K562 (cell line): ENCODE measurements around the gene RNF212B. TPM values are rescaled to one million over a fixed set of nuclear protein-coding genes. Genes with fewer than 3 reads are reported as not detected.

ENCODE experiments used
- CTBP1 ChIP-seq: fragments of 450-650 bp; IDR thresholded peaks from 2 replicates; pipeline ENCODE4 v1.6.1; 2016; ENCODE audit warnings: borderline replicate concordance
- HDAC3 ChIP-seq: fragments of 450-650 bp; IDR thresholded peaks from 2 replicates; pipeline ENCODE4 v1.6.1; 2018; ENCODE audit warnings: borderline replicate concordance, mild to moderate bottlenecking, moderate library complexity; ENCODE audit not compliant: partially characterized antibody
- NBN ChIP-seq: fragments of 450-650 bp; IDR thresholded peaks from 2 replicates; pipeline ENCODE4 v1.6.1; 2016; ENCODE audit warnings: low read depth, mild to moderate bottlenecking
- SMARCA4 ChIP-seq: fragments of 450-650 bp; IDR thresholded peaks from 2 replicates; pipeline ENCODE4 v1.6.1; 2016
- SRSF3 ChIP-seq: fragments of 200-400 bp; formaldehyde crosslinking; IDR thresholded peaks from 2 replicates; pipeline ENCODE4 v1.6.1; 2016; ENCODE audit warnings: mild to moderate bottlenecking, low read length, moderate library complexity; ENCODE audit not compliant: insufficient read depth
- U2AF2 ChIP-seq: fragments of 200-400 bp; formaldehyde crosslinking; optimal IDR thresholded peaks from 2 replicates; pipeline ENCODE3; 2017; ENCODE audit warnings: low read depth, mild to moderate bottlenecking, low read length
- ZEB2 ChIP-seq: fragments of 450-650 bp; IDR thresholded peaks from 2 replicates; pipeline ENCODE4 v1.6.1; 2016
- ZNF77 ChIP-seq: fragments of 250-450 bp; sonication (Bioruptor Pico); IDR thresholded peaks from 2 replicates; pipeline ENCODE4 v1.5.0; 2020
- ZSCAN29 ChIP-seq: fragments of 450-650 bp; IDR thresholded peaks from 2 replicates; pipeline ENCODE4 v1.6.1; 2017
- polyA plus RNA-seq, 8 experiments: library from polyadenylated mRNA; depleted of rRNA in 4 of 8; stranded (reverse) in 5 of 8; unstranded in 3 of 8; fragments of >200 nt; fragmentation: Nextera tagmentation in 2 of 8; fragmentation: Illumina TruSeq in 1 of 8; extraction: Ambion mirVana in 2 of 8; extraction: Trizol in 1 of 8; gene quantifications; 2 replicates each; pipeline versions ENCODE4 v1.2.1 to v1.2.3, GENCODE V29; 2011 to 2014; ENCODE audit warnings: inconsistent platforms in 1 of 8, missing spikeins in 1 of 8
- total RNA-seq, 7 experiments: library from RNA; depleted of rRNA in 6 of 7; stranded (reverse); fragments of >200 nt in 6 of 7; fragmentation: Illumina TruSeq in 2 of 7; extraction: Trizol in 2 of 7; gene quantifications; 2 replicates each; pipeline versions ENCODE4 v1.2.1 to v1.2.3, GENCODE V29; 2011 to 2021; ENCODE audit warnings: low replicate concordance in 1 of 7
- TF ChIP-seq, protein P1 (sequence below): fragments of 250-450 bp; sonication (Bioruptor Pico); IDR thresholded peaks from 2 replicates; pipeline ENCODE4 v1.8.0; 2022; ENCODE audit warnings: inconsistent platforms, mild to moderate bottlenecking, moderate library complexity, borderline replicate concordance
- TF ChIP-seq, protein P2 (sequence below): sonication (generic); formaldehyde crosslinking; IDR thresholded peaks from 2 replicates; pipeline ENCODE4 v1.8.0; 2022; ENCODE audit warnings: mild to moderate bottlenecking, low read depth, missing genetic modification reagents
- TF ChIP-seq, protein P3 (sequence below): fragments of 150-350 bp; conservative IDR thresholded peaks from 2 replicates; pipeline ENCODE4 v1.6.1; 2014; ENCODE audit warnings: low read length

RNF212B gene
- total and polyA plus RNA-seq, 9 of the 15 experiments (the other 6 are each of a cell fraction or from before 2014, with no cell fraction given): 0.15 to 0.43 (median 0.27) TPM; not detected in 3

DNA sequence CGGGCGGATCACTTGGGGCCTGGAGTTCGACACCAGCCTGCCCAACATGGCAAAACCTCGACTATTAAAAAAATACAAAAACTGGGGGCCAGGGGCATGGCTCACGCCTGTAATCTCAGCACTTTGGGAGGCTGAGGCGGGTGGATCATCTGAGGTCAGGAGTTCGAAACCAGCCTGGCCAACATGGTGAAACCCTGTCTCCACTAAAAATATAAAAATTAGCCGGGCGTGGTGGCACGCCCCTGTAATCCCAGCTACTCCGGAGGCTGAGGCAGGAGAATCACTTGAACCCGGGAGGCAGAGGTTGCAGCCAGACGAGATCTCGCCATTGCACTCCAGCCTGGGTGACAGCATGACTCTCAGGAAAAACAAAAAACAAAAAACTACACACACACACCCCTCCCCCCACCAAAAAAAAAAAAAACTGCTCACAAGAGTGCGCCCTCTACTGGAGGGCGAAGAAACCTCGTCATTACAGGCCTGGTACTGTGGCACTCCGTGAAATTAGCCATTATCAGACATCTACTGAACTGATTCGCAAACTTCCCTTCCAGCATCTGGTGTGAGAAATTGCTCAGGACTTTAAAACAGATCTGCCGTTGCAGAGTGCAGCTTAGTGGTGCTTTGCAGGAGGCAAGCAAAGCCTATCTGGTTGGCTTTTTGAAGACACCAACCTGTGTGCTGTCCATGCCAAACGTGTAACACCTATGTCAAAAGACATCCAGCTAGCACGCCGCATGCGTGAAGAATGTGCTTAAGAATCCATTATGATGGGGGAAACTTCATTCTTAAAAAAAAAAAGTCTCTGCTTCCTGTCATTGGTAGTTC, 57.2 kb downstream of the RNF212B start (continued):
- TF ChIP-seq, protein P1, sequence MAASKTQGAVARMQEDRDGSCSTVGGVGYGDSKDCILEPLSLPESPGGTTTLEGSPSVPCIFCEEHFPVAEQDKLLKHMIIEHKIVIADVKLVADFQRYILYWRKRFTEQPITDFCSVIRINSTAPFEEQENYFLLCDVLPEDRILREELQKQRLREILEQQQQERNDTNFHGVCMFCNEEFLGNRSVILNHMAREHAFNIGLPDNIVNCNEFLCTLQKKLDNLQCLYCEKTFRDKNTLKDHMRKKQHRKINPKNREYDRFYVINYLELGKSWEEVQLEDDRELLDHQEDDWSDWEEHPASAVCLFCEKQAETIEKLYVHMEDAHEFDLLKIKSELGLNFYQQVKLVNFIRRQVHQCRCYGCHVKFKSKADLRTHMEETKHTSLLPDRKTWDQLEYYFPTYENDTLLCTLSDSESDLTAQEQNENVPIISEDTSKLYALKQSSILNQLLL (CRISPR knock-in tag): no peak
- TF ChIP-seq, protein P2, sequence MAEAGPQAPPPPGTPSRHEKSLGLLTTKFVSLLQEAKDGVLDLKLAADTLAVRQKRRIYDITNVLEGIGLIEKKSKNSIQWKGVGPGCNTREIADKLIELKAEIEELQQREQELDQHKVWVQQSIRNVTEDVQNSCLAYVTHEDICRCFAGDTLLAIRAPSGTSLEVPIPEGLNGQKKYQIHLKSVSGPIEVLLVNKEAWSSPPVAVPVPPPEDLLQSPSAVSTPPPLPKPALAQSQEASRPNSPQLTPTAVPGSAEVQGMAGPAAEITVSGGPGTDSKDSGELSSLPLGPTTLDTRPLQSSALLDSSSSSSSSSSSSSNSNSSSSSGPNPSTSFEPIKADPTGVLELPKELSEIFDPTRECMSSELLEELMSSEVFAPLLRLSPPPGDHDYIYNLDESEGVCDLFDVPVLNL: no peak
- TF ChIP-seq HDAC3 (no peak), ZSCAN29 (no peak), CTBP1 (peak; percentile 48; the same call in 1 of the 2 replicates), SMARCA4 (peak; percentile 87), ZNF77 (CRISPR knock-in tag) (no peak), NBN (peak; percentile 93), U2AF2 (no peak), SRSF3 (no peak), ZEB2 (peak; percentile 36; the same call in 1 of the 2 replicates)
- TF ChIP-seq, protein P3, sequence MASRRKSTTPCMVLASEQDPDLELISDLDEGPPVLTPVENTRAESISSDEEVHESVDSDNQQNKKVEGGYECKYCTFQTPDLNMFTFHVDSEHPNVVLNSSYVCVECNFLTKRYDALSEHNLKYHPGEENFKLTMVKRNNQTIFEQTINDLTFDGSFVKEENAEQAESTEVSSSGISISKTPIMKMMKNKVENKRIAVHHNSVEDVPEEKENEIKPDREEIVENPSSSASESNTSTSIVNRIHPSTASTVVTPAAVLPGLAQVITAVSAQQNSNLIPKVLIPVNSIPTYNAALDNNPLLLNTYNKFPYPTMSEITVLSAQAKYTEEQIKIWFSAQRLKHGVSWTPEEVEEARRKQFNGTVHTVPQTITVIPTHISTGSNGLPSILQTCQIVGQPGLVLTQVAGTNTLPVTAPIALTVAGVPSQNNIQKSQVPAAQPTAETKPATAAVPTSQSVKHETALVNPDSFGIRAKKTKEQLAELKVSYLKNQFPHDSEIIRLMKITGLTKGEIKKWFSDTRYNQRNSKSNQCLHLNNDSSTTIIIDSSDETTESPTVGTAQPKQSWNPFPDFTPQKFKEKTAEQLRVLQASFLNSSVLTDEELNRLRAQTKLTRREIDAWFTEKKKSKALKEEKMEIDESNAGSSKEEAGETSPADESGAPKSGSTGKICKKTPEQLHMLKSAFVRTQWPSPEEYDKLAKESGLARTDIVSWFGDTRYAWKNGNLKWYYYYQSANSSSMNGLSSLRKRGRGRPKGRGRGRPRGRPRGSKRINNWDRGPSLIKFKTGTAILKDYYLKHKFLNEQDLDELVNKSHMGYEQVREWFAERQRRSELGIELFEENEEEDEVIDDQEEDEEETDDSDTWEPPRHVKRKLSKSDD: no peak
